Glutamatergic neuron (in vitro differentiated cells): ENCODE data around the gene NUCB1. TPM values are rescaled to one million over a fixed set of nuclear protein-coding genes. Genes with fewer than 3 reads are reported as not detected.
A peak's percentile ranks its signal among the peaks of the same experiment; 100 is the strongest.
"Not testable (repeated sequence)": the region's sequence is repeated elsewhere in the genome, so short reads cannot be mapped to it uniquely, and the experiment has no call there.

Source experiments
- DNase-seq: peaks from one replicate; pipeline ENCODE4 v3.0.0; 2022
- H3K27ac Mint-ChIP-seq: one replicate; pipeline ENCODE4 v1.8.0; 2020; ENCODE audit warnings: mild to moderate bottlenecking, mixed read lengths, inconsistent platforms; ENCODE audit not compliant: unreplicated experiment
- H3K27me3 Mint-ChIP-seq: one replicate; pipeline ENCODE4 v1.8.0; 2020; ENCODE audit warnings: mild to moderate bottlenecking, moderate library complexity, mixed read lengths, inconsistent platforms; ENCODE audit not compliant: unreplicated experiment
- H3K36me3 Mint-ChIP-seq: one replicate; pipeline ENCODE4 v1.8.0; 2020; ENCODE audit warnings: mild to moderate bottlenecking, mixed read lengths, inconsistent platforms; ENCODE audit not compliant: unreplicated experiment
- H3K4me1 Mint-ChIP-seq: one replicate; pipeline ENCODE4 v1.8.0; 2020; ENCODE audit warnings: mild to moderate bottlenecking, low read depth, mixed read lengths, inconsistent platforms; ENCODE audit not compliant: unreplicated experiment
- H3K4me3 Mint-ChIP-seq: one replicate; pipeline ENCODE4 v1.8.0; 2020; ENCODE audit warnings: mild to moderate bottlenecking, mixed read lengths, inconsistent platforms; ENCODE audit not compliant: unreplicated experiment
- H3K9me3 Mint-ChIP-seq: one replicate; pipeline ENCODE4 v1.8.0; 2020; ENCODE audit warnings: mild to moderate bottlenecking, moderate library complexity, mixed read lengths, inconsistent platforms; ENCODE audit not compliant: unreplicated experiment
- total RNA-seq: library from RNA; stranded (reverse); fragmentation: NEBNext Ultra II Directional; extraction: Animal tissue kit (Norgen Biotek cat#: 25700); gene quantifications from one replicate; pipeline ENCODE4 v1.2.1, GENCODE V29; 2021; ENCODE audit not compliant: unreplicated experiment
- TF ChIP-seq, protein P1 (sequence below): fragments of 200-600 bp; sonication (generic); IDR thresholded peaks from one replicate; pipeline ENCODE4 v1.5.0; 2021; ENCODE audit not compliant: partially characterized antibody, unreplicated experiment

NUCB1 gene
- total RNA-seq, 1 donor from 2014 or later = 115 TPM

DNA sequence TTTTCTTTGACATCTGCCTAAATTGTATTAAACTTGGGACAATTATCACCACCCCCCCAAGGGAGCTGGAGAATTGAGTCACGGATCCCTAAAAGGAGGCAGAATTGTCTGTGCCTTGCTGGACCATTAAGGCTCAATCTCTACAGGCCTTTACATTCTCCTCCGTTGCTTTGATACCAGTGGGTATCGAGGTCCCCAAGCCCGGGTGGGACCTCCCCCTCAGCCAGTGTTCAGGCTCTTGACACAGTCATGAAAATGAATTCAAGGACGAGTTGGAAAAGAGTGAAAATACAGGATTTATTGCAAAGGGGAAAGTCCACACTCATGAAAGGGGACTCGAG lies 22.3 kb upstream of the NUCB1 start:
- H3K36me3 Mint-ChIP-seq = peaks cover 27% of the 10 kb centered on the region
- peaks cover 6% of the 10 kb centered on the region for H3K27me3 Mint-ChIP-seq
- TF ChIP-seq, protein P1, sequence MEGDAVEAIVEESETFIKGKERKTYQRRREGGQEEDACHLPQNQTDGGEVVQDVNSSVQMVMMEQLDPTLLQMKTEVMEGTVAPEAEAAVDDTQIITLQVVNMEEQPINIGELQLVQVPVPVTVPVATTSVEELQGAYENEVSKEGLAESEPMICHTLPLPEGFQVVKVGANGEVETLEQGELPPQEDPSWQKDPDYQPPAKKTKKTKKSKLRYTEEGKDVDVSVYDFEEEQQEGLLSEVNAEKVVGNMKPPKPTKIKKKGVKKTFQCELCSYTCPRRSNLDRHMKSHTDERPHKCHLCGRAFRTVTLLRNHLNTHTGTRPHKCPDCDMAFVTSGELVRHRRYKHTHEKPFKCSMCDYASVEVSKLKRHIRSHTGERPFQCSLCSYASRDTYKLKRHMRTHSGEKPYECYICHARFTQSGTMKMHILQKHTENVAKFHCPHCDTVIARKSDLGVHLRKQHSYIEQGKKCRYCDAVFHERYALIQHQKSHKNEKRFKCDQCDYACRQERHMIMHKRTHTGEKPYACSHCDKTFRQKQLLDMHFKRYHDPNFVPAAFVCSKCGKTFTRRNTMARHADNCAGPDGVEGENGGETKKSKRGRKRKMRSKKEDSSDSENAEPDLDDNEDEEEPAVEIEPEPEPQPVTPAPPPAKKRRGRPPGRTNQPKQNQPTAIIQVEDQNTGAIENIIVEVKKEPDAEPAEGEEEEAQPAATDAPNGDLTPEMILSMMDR = no peak
- peaks cover 17% of the 10 kb centered on the region for H3K4me1 Mint-ChIP-seq
- peaks cover 21% of the 10 kb centered on the region for H3K9me3 Mint-ChIP-seq
- no peak for DNase-seq
- no peak overlapping the region for H3K27ac Mint-ChIP-seq
- peak overlapping the region; percentile 20 for H3K4me3 Mint-ChIP-seq

DNA sequence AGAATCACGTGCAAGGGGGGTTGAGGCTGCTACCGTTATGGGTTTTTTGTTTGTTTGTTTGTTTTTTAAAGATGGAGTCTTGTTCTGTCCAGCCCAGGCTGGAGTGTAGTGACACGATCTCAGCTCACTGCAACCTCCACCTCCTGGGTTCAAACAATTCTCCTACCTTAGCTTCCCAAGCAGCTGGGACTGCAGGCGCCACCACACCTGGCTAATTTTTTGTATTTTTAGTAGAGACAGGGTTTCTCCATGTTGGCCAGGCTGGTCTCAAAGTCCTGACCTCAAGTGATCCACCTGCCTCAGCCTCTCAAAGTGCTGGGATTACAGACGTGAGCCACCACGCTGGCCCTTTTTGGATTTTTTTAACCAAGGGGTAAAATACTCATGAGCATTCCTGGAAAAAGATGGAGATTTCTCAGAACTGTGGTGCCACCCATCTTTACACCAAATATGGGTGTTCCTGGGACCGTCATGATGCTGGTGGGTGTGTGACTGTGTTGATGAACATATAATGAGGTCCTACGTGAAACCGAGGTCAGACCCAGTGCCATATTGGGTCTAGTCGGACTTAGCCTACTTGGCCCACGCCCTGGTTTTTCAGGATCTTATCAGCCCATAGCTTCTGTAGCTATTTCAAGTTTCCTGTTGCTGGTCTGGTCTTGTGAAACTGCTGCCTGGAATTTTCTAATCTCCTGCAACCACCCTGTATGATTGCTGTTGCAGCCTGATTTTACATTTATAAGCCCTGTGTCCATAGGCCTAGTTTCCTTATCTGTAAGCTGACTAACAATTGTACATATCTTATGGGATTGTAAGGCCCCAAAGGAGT lies 21.7 kb upstream of the NUCB1 start:
- no peak overlapping the region for H3K4me3 Mint-ChIP-seq
- DNase-seq = no peak
- TF ChIP-seq, protein P1 = no peak
- H3K27ac Mint-ChIP-seq = no peak overlapping the region
- peaks cover 16% of the 10 kb centered on the region for H3K4me1 Mint-ChIP-seq
- H3K27me3 Mint-ChIP-seq = peaks cover 6% of the 10 kb centered on the region
- peaks cover 15% of the 10 kb centered on the region for H3K9me3 Mint-ChIP-seq
- peaks cover 24% of the 10 kb centered on the region for H3K36me3 Mint-ChIP-seq

DNA sequence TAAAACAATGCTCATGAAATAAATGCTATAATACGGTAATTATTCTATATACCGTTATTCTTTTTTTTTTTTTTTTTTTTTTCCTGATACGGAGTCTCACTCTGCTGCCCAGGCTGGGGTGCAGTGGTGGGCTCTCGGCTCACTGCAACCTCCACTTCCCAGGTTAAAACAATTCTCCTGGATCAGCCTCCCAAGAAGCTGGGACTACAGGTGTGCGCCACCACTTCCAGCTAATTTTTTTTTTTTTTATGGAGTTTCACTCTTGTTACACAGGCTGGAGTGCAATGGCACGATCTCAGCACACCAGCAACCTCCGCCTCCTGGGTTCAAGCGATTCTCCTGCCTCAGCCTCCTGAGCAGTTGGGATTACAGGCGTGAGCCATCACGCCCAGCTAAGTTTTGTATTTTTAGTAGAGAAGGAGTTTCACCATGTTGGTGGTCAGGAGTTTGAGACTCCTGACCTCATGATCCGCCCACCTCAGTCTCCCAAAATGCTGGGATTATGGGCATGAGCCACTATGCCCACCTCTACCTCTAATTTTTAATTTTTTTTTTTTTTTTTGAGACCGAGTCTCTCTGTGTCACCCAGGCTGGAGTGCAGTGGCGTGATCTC lies 21.0 kb upstream of the NUCB1 start:
- TF ChIP-seq, protein P1 = no peak
- Mint-ChIP-seq H3K4me3 (no peak overlapping the region), H3K27ac (no peak overlapping the region), H3K36me3 (peaks cover 16% of the 10 kb centered on the region), H3K27me3 (peaks cover 6% of the 10 kb centered on the region), H3K9me3 (peaks cover 8% of the 10 kb centered on the region), H3K4me1 (peaks cover 8% of the 10 kb centered on the region)
- DNase-seq = no peak

DNA sequence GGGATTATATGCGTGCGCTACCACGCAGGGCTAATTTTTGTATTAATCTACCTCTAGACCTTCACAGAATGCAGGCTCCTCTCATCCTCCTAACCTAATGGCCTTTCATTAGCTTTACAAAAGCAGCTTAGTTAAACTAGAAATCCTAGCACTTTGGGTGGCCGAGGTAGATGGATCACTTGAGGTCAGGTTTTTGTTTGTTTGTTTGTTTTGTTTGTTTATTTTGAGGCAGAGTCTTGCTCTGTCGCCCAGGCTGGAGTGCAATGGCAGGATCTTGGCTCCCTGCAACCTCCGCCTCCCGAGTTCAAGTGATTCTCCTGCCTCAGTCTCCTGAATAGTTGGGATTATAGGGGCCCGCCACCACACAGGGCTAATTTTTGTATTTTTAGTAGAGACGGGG lies 20.4 kb upstream of the NUCB1 start:
- not testable (repeated sequence) for H3K27ac Mint-ChIP-seq, H3K4me1 Mint-ChIP-seq

DNA sequence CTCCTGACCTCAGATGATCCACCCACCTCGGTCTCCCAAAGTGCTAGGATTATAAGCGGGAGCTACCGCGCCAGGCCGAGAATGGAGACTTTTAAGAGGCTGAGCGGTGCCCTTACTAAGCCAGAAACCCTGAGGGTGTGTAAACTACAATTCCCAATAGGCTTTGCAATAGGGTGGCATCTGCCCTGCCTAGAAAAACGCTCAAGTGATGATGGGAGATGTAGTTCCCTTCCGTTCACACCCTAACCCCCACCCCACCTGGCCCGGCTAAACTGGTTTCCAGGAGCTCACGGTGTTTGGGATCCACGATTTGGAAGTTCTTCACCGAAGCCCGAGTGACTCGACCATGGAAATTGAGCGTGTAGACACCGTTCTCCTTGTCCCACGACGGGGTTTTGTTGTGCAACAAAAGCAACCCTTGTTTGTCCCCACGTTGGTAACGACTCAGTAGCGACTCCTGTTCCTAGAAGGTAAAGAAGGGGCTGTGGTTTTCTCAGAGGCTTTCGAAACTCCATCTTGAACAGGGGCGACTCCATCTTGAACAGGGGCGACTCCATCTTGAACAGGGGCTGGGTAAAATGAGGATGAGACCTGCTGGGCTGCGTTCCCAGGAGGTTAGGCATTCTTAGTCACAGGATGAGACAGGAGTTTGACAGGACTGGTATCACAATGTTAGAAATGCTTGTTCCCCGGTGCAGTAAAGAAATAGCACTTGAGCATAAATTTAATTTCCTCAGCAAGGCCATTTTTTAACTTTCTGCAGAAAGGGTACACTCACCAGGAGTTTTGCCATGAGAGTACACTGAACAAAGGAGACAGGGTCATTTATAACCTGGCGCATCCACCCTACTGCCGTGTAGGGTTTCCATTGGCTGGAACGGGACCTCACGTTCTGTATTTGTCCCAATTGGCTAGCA lies 18.1 kb upstream of the NUCB1 start:
- DNase-seq = no peak
- peaks cover 7% of the 10 kb centered on the region for H3K9me3 Mint-ChIP-seq
- H3K4me3 Mint-ChIP-seq = no peak overlapping the region
- peaks cover 2% of the 10 kb centered on the region for H3K27me3 Mint-ChIP-seq
- TF ChIP-seq, protein P1 = no peak
- no peak overlapping the region for H3K27ac Mint-ChIP-seq
- no peaks in the 10 kb centered on the region for H3K4me1 Mint-ChIP-seq
- peaks cover 8% of the 10 kb centered on the region for H3K36me3 Mint-ChIP-seq

More for the DNA sequence above, 20.4 kb upstream of the NUCB1 start:
- not testable (repeated sequence) for DNase-seq, H3K9me3 Mint-ChIP-seq, H3K4me3 Mint-ChIP-seq, H3K27me3 Mint-ChIP-seq
- H3K36me3 Mint-ChIP-seq = peaks cover 13% of the 10 kb centered on the region
